Measurements from ENCODE around the gene KRR1. TPM values are rescaled to one million over a fixed set of nuclear protein-coding genes. Genes with fewer than 3 reads are reported as not detected.
"Not testable (repeated sequence)": the region's sequence is repeated elsewhere in the genome, so short reads cannot be mapped to it uniquely, and the experiment has no call there.

Gene KRR1
- total RNA-seq, 1 experiment from 2014 or later, result 52.7 TPM

DNA sequence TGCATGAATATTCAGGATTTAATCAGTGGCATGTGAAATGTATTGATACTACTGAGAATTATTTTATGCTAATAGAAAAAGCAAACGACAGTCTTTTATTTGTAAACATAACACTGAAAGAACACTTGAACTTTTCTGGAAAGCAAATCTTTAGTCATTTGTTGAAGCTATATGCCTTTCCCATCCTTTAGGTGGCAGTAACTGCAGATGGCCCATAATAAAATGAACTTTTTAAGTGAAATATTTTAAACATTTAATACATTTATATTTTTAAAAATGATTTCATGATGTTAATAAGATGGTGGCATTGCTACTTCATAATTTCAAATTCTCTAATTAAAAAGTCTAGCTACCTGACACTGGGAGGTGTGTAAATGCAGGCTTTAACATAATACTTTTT lies 13.9 kb upstream of the KRR1 start:
- DNase-seq (ENCODE audit: low read depth), result no peak

DNA sequence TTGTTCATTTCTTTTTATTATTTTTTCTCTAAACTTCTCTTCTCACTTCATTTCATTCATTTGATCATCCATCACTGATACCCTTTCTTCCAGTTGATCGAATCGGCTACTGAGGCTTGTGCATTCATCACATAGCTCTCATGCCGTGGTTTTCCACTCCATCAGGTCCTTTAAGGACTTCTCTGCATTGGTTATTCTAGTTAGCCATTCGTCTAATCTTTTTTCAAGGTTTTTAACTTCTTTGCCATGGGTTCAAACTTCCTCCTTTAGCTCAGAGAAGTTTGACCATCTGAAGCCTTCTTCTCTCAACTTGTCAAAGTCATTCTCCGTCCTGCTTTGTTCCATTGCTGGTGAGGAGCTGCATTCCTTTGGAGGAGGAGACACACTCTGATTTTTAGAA lies 10.7 kb upstream of the KRR1 start:
- not testable (repeated sequence) for DNase-seq (ENCODE audit: low read depth)

GRCh38 chr12:75521224-75521623 lies 9.8 kb upstream of the KRR1 start:
- DNase-seq (ENCODE audit: low read depth), result not testable (repeated sequence)

DNA sequence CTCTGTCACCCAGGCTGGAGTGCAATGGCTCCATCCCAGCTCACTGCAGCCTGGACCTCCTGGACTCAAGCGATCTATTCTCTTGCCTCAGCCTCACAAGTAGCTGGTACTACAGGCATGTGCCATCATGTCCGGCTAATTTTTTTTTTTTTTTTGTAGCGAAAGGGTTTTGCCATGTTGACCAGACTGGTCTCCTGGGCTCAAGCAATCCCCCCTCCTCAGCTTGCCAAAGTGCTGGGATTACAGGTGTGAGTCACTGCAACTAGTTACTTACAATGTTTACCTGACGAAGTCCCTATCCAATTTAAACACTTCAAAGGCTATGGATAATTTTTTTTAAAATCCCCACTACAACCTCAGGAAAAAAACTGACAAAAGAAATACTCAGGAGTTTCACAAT lies 1.8 kb downstream of the KRR1 start:
- DNase-seq (ENCODE audit: low read depth), result no peak

DNA sequence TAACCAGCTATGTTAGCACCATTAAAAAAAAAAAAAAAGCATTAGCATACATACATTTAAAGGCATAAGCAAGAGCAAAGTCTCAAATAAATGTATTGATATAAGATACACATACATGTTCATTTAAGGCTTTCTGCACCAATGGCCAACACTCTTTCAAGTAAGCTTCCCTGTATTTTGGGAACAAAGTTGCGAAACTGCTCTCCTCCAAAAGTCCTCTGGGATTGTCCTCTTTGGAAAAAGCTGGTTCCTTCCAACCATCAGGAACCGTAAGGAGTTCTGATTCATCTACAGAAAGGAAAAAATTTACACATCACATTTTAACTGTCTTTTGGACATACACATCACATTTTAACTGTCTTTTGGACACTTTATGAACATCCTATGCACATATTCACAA lies 3.2 kb downstream of the KRR1 start:
- no peak for DNase-seq (ENCODE audit: low read depth)

DNA sequence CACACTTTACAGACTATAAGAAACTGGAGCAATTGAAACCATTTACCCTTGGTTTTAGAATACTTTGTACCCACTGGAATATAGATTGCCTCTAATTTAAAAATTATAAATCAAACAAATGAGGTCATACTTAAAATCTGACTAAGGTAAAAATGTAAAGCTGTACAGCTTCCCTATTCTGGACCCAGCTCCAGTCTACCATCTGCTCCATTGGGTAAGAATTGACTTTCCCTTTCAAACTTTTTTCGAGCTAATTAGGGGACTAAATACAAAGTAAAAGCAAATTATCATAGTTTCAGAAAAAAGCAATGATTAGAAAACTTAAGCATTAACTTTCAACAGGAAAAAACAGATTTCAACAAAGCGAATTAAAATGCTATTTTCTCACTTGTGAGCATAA lies 4.3 kb downstream of the KRR1 start:
- DNase-seq (ENCODE audit: low read depth), result no peak

GRCh38 chr12:75505706-75506312 lies 5.6 kb downstream of the KRR1 start:
- DNase-seq (ENCODE audit: low read depth), result peak; percentile 57

DNA sequence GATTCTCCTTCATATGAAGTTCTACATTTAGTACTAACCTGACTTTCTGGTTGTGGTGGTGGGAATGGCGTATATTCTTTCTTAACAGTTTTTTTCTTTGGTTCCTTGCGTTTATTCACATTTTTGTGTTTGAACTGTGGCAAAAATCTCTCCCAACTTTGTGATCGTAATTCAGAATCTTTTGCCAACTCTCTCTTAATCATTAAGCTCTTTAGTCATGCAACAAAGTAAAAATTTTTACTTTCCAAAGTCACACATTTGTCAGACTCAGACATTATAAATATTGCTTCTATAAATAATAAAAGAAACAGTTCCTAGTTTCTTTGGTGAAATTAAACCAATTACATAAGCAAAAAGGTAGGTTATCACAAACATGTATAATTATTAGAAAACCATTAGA lies 7.5 kb downstream of the KRR1 start:
- no peak for DNase-seq (ENCODE audit: low read depth)

DNA sequence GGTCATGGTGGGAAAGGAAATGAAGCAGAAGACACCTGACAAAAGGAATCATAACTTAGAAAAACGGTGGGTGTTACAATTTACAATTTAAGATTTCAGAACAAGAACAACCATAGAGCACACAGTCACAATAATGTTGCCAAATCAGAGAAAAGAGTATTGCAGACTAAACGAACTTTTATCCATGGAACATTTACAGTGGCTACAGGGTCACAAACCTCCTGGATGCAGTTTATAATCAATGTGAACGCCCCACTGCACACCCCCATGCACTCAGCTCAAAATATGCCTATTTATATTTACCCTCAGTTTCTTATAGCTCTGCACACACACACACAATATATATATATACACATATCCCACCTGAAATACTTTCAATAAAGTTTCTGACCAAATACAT lies 8.0 kb downstream of the KRR1 start:
- no peak for DNase-seq (ENCODE audit: low read depth)

DNA sequence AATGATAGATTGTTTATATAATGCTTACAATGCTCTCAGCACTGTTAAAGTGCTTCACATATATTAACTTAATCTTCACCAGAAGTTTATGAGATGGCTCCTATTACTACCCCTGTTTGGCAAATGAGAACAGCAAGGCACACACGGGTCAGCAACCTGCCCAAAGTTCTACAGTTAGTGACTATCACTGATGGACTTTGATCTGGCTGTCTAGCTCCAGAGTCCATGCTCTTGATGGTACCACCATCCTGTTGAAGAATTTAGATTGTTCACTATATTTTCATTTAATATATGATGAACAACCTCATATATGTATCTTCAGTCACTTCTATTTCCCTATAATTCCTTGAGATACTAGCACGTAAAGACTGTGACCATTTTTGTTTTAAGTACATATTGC lies 20.2 kb downstream of the KRR1 start:
- no peak for DNase-seq (ENCODE audit: low read depth)

- peak; percentile 57 for DNase-seq (ENCODE audit: low read depth)
Measured at GRCh38 chr12:75489613-75490210, 21.7 kb downstream of the KRR1 start.

DNA sequence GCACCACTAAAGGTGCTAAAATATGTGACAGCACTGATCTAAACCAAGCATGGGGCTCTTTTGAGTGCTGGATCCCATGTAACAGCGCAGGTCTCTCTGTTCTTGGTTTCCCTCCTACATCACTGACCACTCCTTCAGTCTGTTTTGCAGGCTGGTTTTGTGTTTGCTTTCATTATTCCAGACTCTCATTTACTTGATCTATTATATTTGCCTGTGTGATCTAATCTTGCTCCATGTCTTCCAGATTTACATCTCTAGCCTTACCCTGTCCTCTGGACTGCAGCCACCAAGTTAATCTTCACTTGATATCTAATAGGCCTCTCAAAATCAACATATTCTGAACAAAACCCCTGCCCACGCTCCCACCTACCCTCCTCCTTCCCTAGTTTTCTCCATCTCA lies 22.2 kb downstream of the KRR1 start:
- DNase-seq (ENCODE audit: low read depth), result no peak

DNA sequence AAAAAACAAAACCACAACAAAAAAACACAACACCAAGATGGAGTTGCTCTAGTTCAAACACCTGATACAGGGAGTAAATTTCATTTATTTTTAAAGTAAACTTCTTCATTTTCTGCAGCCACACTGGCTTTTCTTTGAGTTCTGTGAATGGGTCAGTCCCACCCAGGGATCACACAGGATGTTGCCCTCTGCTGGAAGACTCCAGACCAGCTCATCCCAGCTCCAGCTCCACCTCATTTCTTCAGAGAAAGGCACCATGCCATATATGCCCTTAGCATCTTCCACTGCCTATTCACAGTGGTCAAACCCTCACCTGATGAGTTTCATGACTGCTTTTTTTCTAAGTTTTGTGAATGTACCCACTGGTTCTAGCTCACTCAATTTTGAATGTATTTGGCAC lies 22.9 kb downstream of the KRR1 start:
- peak; percentile 56 for DNase-seq (ENCODE audit: low read depth)

GRCh38 chr12:75487308-75487707 lies 24.1 kb downstream of the KRR1 start:
- DNase-seq (ENCODE audit: low read depth), result no peak

DNA sequence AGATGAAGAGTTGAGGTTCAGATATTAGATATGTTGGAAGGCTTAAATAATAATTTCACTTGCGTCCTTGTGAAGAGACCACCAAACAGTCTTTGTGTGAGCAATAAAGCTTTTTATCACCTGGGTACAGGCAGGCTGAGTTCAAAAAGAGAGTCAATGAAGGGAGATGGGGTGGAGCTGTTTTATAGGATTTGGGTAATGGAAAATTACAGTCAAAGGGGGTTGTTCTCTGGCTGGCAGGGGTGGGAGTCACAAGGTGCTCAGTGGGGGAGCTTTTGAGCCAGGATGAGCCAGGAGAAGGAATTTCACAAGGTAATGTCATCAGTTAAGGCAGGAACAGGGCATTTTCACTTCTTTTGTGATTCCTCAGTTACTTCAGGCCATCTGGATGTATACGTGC lies 27.0 kb downstream of the KRR1 start:
- DNase-seq (ENCODE audit: low read depth), result not testable (repeated sequence)

DNA sequence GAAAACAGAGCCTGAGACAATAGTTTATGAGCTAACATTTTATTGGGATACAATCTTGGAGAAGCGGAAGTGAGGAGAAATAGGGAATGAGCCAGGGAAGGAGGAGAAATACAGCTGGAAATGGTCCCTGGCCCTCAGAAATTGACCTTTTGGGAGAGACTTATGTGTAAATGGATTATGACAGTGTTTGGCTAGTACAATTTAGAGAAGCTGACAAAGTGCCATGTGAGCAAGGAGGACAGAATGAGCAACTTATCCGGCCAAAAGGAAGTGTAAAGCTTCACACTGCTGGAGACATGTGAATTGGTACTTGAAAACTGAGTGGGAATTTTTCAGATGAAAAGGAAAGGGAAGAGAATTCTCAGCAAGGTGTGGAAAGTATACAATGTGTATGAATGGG lies 28.0 kb downstream of the KRR1 start:
- DNase-seq (ENCODE audit: low read depth), result no peak

DNA sequence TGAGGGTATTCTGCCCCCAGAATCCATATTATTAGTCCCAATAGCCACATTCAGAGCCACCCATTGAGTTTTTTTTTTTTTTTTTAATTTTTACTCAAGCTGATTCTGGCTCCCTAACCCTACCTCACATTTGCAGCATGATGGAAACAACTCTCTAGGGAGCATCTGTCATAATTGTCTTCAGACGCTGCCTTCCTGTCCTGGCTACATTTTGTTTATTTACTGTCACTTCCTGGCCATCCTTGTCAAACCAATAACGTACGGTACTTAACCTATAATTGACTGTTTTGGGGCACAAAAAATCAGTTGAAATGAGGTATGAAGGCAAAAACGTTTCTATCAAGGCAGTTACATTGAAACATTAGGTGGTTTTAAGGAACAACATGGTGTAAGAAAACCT lies 28.8 kb downstream of the KRR1 start:
- DNase-seq (ENCODE audit: low read depth), result peak; percentile 31

DNA sequence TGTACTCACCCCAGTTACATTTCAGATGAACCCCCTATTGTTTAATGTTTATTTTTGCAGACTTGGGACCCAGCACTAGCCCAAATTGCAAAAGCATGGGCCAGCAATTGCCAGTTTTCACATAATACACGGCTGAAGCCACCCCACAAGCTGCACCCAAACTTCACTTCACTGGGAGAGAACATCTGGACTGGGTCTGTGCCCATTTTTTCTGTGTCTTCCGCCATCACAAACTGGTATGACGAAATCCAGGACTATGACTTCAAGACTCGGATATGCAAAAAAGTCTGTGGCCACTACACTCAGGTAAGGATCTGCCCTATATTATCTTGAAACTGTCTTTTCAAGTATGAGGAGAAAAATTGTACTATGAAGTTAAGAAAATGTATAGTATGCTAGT lies 29.6 kb downstream of the KRR1 start:
- peak; percentile 52 for DNase-seq (ENCODE audit: low read depth)

DNA sequence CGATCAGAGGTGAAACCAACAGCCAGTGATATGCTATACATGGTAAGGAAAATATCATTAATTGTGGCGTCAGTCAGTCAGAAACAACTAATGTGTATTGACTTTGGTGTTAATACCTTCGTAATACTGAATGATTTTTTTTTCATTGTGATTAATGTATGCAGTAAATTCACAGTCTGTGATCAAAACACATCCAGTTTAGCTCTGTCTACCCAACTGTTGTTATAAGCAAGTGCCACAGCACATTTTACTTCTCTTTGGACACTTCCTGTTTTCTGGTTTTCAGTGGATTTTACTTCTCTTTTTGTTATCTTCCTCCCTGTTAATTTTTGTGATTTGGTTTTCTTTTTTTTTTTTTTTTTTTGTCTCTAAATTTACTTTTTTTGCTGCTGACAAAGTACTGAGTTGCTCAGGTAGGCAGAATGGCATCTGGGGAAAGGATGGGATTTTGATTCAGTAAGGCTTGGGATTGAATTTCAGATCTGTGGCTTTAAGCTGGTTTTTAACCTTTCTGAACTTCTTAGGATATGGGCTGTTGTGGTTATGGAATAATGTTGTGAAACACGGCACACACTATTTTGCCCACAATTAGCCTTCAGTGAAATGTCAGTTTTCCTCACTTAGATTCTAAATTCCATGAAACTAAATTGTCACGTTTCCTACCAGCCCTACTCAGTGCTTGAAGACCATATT lies 30.2 kb downstream of the KRR1 start:
- peak; percentile 53 for DNase-seq (ENCODE audit: low read depth)

DNA sequence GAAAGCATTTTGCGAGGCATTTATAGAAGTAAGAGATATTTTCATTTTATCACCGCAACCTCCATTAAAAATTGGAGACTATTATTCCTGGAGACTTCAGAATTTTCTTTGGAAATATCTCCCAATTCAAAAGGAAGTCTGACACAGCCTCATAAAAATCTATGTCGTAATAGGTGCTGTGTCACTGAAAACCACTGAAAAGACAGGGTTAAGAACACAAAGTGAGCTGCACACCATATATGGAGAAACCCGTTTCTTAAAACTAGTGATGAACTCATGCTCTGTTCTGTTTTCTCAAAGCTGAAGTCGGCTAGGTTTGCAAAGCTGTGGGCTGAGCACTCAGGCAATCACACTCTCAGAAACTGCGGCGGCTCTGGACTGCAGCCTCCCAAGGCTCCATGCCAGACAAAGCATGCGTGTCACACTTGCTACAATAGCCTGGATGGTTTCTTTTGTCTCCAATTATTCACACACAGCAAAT lies 30.9 kb downstream of the KRR1 start, which contains the start of gene GLIPR1:
Gene GLIPR1, plus strand, starts transcription at position 287 of the 481 bp plus-strand sequence. Its CDS starts 126 bp downstream, at position 413.
- DNase-seq (ENCODE audit: low read depth), result peak; percentile 98

- no peak for DNase-seq (ENCODE audit: low read depth)
Measured at GRCh38 chr12:75479963-75480461, 31.4 kb downstream of the KRR1 start.

GRCh38 chr12:75478116-75478794 lies 33.2 kb downstream of the KRR1 start:
- DNase-seq (ENCODE audit: low read depth), result peak; percentile 53

Data from LHCN-M2 (cell line).